ENCODE results near the gene STARD13. TPM values are rescaled to one million over a fixed set of nuclear protein-coding genes. Genes with fewer than 3 reads are reported as not detected.

The STARD13 gene
- total and polyA plus RNA-seq, 2 donors (not counting 1 experiment from before 2014, with no cell fraction given): 0.06 to 0.22 TPM

DNA sequence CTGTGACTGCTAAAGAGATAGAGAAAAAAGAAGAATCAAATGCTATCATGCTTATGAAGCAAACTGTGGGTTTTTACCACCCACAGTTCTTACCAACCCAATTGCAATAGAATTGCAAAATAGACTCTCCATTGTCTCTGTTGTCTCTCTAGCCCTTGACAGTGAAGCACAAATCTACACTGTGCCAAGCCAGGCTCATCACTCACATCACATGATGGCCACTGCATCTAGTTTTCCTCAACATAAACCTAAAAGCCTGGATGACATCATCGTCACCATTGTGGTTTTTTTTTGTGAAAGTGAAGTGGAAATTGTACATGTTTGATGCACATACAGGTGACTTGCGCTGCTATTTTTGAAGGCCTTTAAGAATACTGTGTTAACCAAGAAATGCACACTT, 213.3 kb downstream of the STARD13 start:
- intact Hi-C loops (cut with micrococcal nuclease): no loop called here
- Histone ChIP-seq H3K4me3 (ENCODE audit: control extremely low read depth in 1 of 5, extremely low read depth in 1 of 5, insufficient read depth in 1 of 5, low read depth in 2 of 5, low read length in 4 of 5) (no peak overlapping the region), H3K4me1 (ENCODE audit: control insufficient read depth in 2 of 2, insufficient read depth in 2 of 2, low read length in 2 of 2) (no peaks in the 10 kb centered on the region), H3K9me3 (ENCODE audit: control extremely low read depth in 1 of 3, control insufficient read depth in 2 of 3, insufficient read depth in 1 of 3, low read length in 2 of 3) (no peaks in the 10 kb centered on the region), H3K4me2 (replicated peaks; ENCODE audit: low read depth, low read length, poor library complexity, severe bottlenecking) (no peak overlapping the region), H3K27ac (ENCODE audit: low read length in 2 of 2) (no peak overlapping the region), H3K79me2 (ENCODE audit: control insufficient read depth, insufficient read depth, low read length) (no peaks in the 10 kb centered on the region), H3K36me3 (replicated peaks in 1 of 2; ENCODE audit: control extremely low read depth in 1 of 2, control insufficient read depth in 1 of 2, extremely low read depth in 1 of 2, insufficient read depth in 2 of 2, low read length in 1 of 2) (no peaks in the 10 kb centered on the region), H3K9ac (ENCODE audit: low read length) (no peak overlapping the region), H4K20me1 (ENCODE audit: control insufficient read depth, insufficient read depth, low read length, poor library complexity, severe bottlenecking) (no peaks in the 10 kb centered on the region), H2AFZ (ENCODE audit: insufficient read depth, low read depth, low read length, poor library complexity, severe bottlenecking) (no peak overlapping the region), H3K27me3 (replicated peaks in 1 of 4; ENCODE audit: control extremely low read depth in 1 of 4, control insufficient read depth in 3 of 4, insufficient read depth in 4 of 4, low read length in 3 of 4) (no peaks in the 10 kb centered on the region)
- ChIA-PET CTCF (no interaction called here), POLR2A (no interaction called here)
- 100% methylated on average over 1 of the region's 2 CpGs for WGBS (ENCODE audit: insufficient coverage)
- H3K27me3 Mint-ChIP-seq: no peaks in the 10 kb centered on the region
- H3K27ac Mint-ChIP-seq: no peak overlapping the region
- no peak for TF ChIP-seq EZH2 (IDR thresholded peaks at IDR 0.05; ENCODE audit: borderline replicate concordance, insufficient read depth, low read depth, low read length, poor library complexity, severe bottlenecking)
- TF ChIP-seq, protein P1, sequence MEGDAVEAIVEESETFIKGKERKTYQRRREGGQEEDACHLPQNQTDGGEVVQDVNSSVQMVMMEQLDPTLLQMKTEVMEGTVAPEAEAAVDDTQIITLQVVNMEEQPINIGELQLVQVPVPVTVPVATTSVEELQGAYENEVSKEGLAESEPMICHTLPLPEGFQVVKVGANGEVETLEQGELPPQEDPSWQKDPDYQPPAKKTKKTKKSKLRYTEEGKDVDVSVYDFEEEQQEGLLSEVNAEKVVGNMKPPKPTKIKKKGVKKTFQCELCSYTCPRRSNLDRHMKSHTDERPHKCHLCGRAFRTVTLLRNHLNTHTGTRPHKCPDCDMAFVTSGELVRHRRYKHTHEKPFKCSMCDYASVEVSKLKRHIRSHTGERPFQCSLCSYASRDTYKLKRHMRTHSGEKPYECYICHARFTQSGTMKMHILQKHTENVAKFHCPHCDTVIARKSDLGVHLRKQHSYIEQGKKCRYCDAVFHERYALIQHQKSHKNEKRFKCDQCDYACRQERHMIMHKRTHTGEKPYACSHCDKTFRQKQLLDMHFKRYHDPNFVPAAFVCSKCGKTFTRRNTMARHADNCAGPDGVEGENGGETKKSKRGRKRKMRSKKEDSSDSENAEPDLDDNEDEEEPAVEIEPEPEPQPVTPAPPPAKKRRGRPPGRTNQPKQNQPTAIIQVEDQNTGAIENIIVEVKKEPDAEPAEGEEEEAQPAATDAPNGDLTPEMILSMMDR (IDR thresholded peaks at IDR 0.05): no peak
- no peaks in the 10 kb centered on the region for H3K9me3 Mint-ChIP-seq (ENCODE audit: insufficient read depth)
- no peaks in the 10 kb centered on the region for H3K4me1 Mint-ChIP-seq
- ATAC-seq (ENCODE audit: low read depth) (no peak), DNase-seq (no peak)
- H3K4me3 Mint-ChIP-seq: no peak overlapping the region

DNA sequence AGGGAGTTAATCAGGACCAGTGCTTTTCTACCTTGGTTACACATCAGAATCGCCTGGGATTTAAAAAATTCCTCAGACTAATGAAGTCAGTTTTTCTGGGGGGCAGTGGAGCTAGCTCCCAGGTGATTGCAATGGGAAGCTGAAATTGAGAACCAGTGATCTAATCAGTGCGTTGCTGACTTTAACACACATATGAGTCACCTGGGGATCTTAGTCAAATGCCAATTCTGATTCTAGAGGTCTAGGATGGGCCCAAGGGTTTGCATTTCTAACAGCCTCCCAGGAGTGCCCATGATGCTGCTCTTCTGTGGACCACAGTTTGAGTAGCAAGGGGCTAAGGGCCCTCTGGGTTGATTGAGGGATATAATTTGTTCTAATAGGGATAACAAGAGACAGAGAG, 214.8 kb downstream of the STARD13 start:
- ChIA-PET CTCF (no interaction called here), POLR2A (no interaction called here)

More for the DNA sequence above, 214.8 kb downstream of the STARD13 start:
- H4K20me1 ChIP-seq (ENCODE audit: control insufficient read depth, insufficient read depth, low read length, poor library complexity, severe bottlenecking): no peaks in the 10 kb centered on the region
- H3K27ac ChIP-seq (ENCODE audit: low read length in 2 of 2): no peak overlapping the region
- H3K4me3 ChIP-seq (ENCODE audit: control extremely low read depth in 1 of 5, extremely low read depth in 1 of 5, insufficient read depth in 1 of 5, low read depth in 2 of 5, low read length in 4 of 5): no peak overlapping the region
- no peaks in the 10 kb centered on the region for H3K4me1 ChIP-seq (ENCODE audit: control insufficient read depth in 2 of 2, insufficient read depth in 2 of 2, low read length in 2 of 2)
- no peaks in the 10 kb centered on the region for H3K9me3 ChIP-seq (ENCODE audit: control extremely low read depth in 1 of 3, control insufficient read depth in 2 of 3, insufficient read depth in 1 of 3, low read length in 2 of 3)
- no peaks in the 10 kb centered on the region for H3K36me3 ChIP-seq (replicated peaks in 1 of 2; ENCODE audit: control extremely low read depth in 1 of 2, control insufficient read depth in 1 of 2, extremely low read depth in 1 of 2, insufficient read depth in 2 of 2, low read length in 1 of 2)
- Mint-ChIP-seq H3K4me3 (no peak overlapping the region), H3K27me3 (no peaks in the 10 kb centered on the region), H3K9me3 (ENCODE audit: insufficient read depth) (no peaks in the 10 kb centered on the region), H3K4me1 (no peaks in the 10 kb centered on the region), H3K27ac (no peak overlapping the region)
- no peaks in the 10 kb centered on the region for H3K27me3 ChIP-seq (replicated peaks in 1 of 4; ENCODE audit: control extremely low read depth in 1 of 4, control insufficient read depth in 3 of 4, insufficient read depth in 4 of 4, low read length in 3 of 4)
- intact Hi-C loops (cut with micrococcal nuclease): no loop called here
- DNase-seq: no peak
- no peak overlapping the region for H2AFZ ChIP-seq (ENCODE audit: insufficient read depth, low read depth, low read length, poor library complexity, severe bottlenecking)
- H3K4me2 ChIP-seq (replicated peaks; ENCODE audit: low read depth, low read length, poor library complexity, severe bottlenecking): no peak overlapping the region
- H3K79me2 ChIP-seq (ENCODE audit: control insufficient read depth, insufficient read depth, low read length): no peaks in the 10 kb centered on the region
- H3K9ac ChIP-seq (ENCODE audit: low read length): no peak overlapping the region
- TF ChIP-seq EZH2 (IDR thresholded peaks at IDR 0.05; ENCODE audit: borderline replicate concordance, insufficient read depth, low read depth, low read length, poor library complexity, severe bottlenecking): no peak
- TF ChIP-seq, protein P1 (IDR thresholded peaks at IDR 0.05): no peak
- WGBS (ENCODE audit: insufficient coverage): 90% methylated on average over 2 of the region's 2 CpGs
- ATAC-seq (ENCODE audit: low read depth): no peak

Data from B cell (primary cell).